ENCODE results near the gene SLC16A6.

DNA sequence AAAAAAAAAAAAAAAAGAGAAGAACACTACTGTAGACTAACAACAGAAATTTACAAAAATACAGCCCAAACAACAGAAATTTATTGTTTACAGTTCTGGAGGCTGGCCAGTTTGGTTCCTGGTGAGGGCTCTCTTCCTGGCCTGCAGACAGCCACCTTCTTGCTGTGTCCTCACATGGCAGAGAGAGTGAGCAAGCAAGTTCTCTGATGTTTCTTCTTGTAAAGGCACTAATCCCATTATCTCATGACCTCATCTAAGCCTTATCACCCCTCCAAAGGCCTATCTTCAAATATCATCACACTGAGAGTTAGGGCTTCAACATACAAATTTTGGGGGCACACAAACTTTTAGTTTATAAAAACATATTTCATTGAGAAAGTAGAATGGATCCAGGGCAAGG lies 7.7 kb upstream of the SLC16A6 start:
- TF ChIP-seq CTCF (IDR thresholded peaks at IDR 0.05; ENCODE audit: low read length) (no peak), EZH2phosphoT487 (IDR thresholded peaks at IDR 0.05; ENCODE audit: low read length) (no peak)

All from MM.1S (cell line).